Fibroblast of lung (primary cell): ENCODE results near the gene RAET1E. TPM values are rescaled to one million over a fixed set of nuclear protein-coding genes. Genes with fewer than 3 reads are reported as not detected.

Experiments used
- DNase-seq, 2 donors: peaks; one replicate each; pipeline versions ENCODE4 v3.0.0 to v3.0.0-alpha.2; 2010; ENCODE audit warnings: low read depth in 2 of 2
- H2AFZ ChIP-seq: 2 replicates; pipeline ENCODE4 v1.5.1; 2012; ENCODE audit warnings: low read length, control low read depth, inconsistent platforms
- H3K27ac ChIP-seq: 2 replicates; pipeline ENCODE4 v1.5.1; 2011; ENCODE audit warnings: low read length, control low read depth; ENCODE audit not compliant: insufficient read depth
- H3K27me3 ChIP-seq: 2 replicates; pipeline ENCODE4 v1.5.1; 2011; ENCODE audit warnings: mild to moderate bottlenecking, low read length; ENCODE audit not compliant: control insufficient read depth, insufficient read depth
- H3K36me3 ChIP-seq: 2 replicates; pipeline ENCODE4 v1.5.1; 2011; ENCODE audit warnings: low read length; ENCODE audit not compliant: control insufficient read depth, insufficient read depth
- H3K4me1 ChIP-seq: 2 replicates; pipeline ENCODE4 v1.5.1; 2011; ENCODE audit warnings: low read length; ENCODE audit not compliant: control insufficient read depth, insufficient read depth; ENCODE audit errors: extremely low read depth
- H3K4me2 ChIP-seq: 2 replicates; pipeline ENCODE4 v1.5.1; 2011; ENCODE audit warnings: low read length, control low read depth; ENCODE audit not compliant: insufficient read depth; ENCODE audit errors: extremely low read depth
- H3K4me3 ChIP-seq, 4 experiments: fragments of 200-600 bp in 1 of 4; sonication (generic) in 1 of 4; replicated peaks in 1 of 4; 2 replicates each; pipeline ENCODE4 v1.5.1; 2011 to 2016; ENCODE audit warnings: low read length in 4 of 4, low read depth in 3 of 4, mild to moderate bottlenecking in 3 of 4, control low read depth in 2 of 4, inconsistent platforms in 1 of 4, mixed read lengths in 1 of 4; ENCODE audit not compliant: insufficient read depth in 1 of 4; ENCODE audit errors: control extremely low read depth in 1 of 4
- H3K79me2 ChIP-seq: 2 replicates; pipeline ENCODE4 v1.5.1; 2012; ENCODE audit warnings: mild to moderate bottlenecking, low read length, inconsistent platforms; ENCODE audit not compliant: control insufficient read depth, insufficient read depth
- H3K9ac ChIP-seq: 2 replicates; pipeline ENCODE4 v1.5.1; 2011; ENCODE audit warnings: mild to moderate bottlenecking, low read length, control low read depth; ENCODE audit not compliant: insufficient read depth
- H3K9me3 ChIP-seq: 2 replicates; pipeline ENCODE4 v1.5.1; 2012; ENCODE audit warnings: low read depth, low read length; ENCODE audit not compliant: control insufficient read depth, insufficient read depth
- H4K20me1 ChIP-seq: 2 replicates; pipeline ENCODE4 v1.5.1; 2011; ENCODE audit warnings: low read length; ENCODE audit not compliant: control insufficient read depth, insufficient read depth; ENCODE audit errors: extremely low read depth
- CTCF ChIP-seq, 2 donors: IDR thresholded peaks in 1 of 2; conservative IDR thresholded peaks in 1 of 2; 1 replicate in 1 of 2; 2 replicates in 1 of 2; pipeline ENCODE4 v1.5.1; 2011 to 2012; ENCODE audit warnings: low read length in 2 of 2, control low read depth in 1 of 2, inconsistent platforms in 1 of 2, low read depth in 1 of 2, mild to moderate bottlenecking in 1 of 2
- EZH2 ChIP-seq: IDR thresholded peaks from 2 replicates; pipeline ENCODE4 v1.5.1; 2012; ENCODE audit warnings: low read length, control low read depth, mild to moderate bottlenecking; ENCODE audit errors: missing control alignments
- polyA plus RNA-seq, 2 donors: library from polyadenylated mRNA; depleted of rRNA in 1 of 2; stranded (reverse) in 1 of 2; unstranded in 1 of 2; fragments of >200 nt; gene quantifications; 2 replicates each; pipeline ENCODE4 v1.2.1, GENCODE V29; 2011 to 2012; ENCODE audit warnings: missing spikeins in 1 of 2
- total RNA-seq: library from RNA; depleted of rRNA; stranded (reverse); fragments of >200 nt; gene quantifications from 2 replicates; pipeline ENCODE4 v1.2.1, GENCODE V29; 2014

RAET1E gene
- total and polyA plus RNA-seq, 2 donors (not counting 1 experiment from before 2014, with no cell fraction given), result 0.12 to 1.5 TPM

GRCh38 chr6:149906405-149906804, 8.5 kb upstream of the RAET1E start:
- no peak overlapping the region for H3K4me2 ChIP-seq
- no peaks in the 10 kb centered on the region for H3K4me1 ChIP-seq
- H3K9me3 ChIP-seq, result no peaks in the 10 kb centered on the region
- no peak overlapping the region for H2AFZ ChIP-seq
- H3K9ac ChIP-seq, result no peak overlapping the region
- DNase-seq, result no peak
- H3K27ac ChIP-seq, result no peak overlapping the region
- no peaks in the 10 kb centered on the region for H4K20me1 ChIP-seq
- no peaks in the 10 kb centered on the region for H3K36me3 ChIP-seq
- TF ChIP-seq EZH2, result no peak
- TF ChIP-seq CTCF (conservative IDR thresholded peaks at IDR 0.05 in 1 of 2, IDR thresholded peaks at IDR 0.05 in 1 of 2; ENCODE audit: low read depth in 1 of 2, low read length in 2 of 2), result no peak
- no peak overlapping the region for H3K4me3 ChIP-seq
- no peaks in the 10 kb centered on the region for H3K79me2 ChIP-seq
- H3K27me3 ChIP-seq, result no peaks in the 10 kb centered on the region

GRCh38 chr6:149905911-149906371, 8.0 kb upstream of the RAET1E start:
- Histone ChIP-seq H3K9me3 (no peaks in the 10 kb centered on the region), H3K4me2 (no peak overlapping the region), H3K9ac (no peak overlapping the region), H3K36me3 (no peaks in the 10 kb centered on the region), H3K4me1 (no peaks in the 10 kb centered on the region), H2AFZ (no peak overlapping the region), H3K27me3 (no peaks in the 10 kb centered on the region), H4K20me1 (no peaks in the 10 kb centered on the region), H3K79me2 (no peaks in the 10 kb centered on the region), H3K27ac (no peak overlapping the region), H3K4me3 (no peak overlapping the region)
- no peak for DNase-seq
- no peak for TF ChIP-seq CTCF (conservative IDR thresholded peaks at IDR 0.05 in 1 of 2, IDR thresholded peaks at IDR 0.05 in 1 of 2; ENCODE audit: low read depth in 1 of 2, low read length in 2 of 2)
- TF ChIP-seq EZH2, result no peak

- no peak for DNase-seq
- Histone ChIP-seq H3K27me3 (no peaks in the 10 kb centered on the region), H3K4me3 (no peak overlapping the region), H3K9ac (no peak overlapping the region), H3K4me2 (no peak overlapping the region), H3K4me1 (no peaks in the 10 kb centered on the region), H2AFZ (no peak overlapping the region), H3K36me3 (no peaks in the 10 kb centered on the region), H3K9me3 (no peaks in the 10 kb centered on the region), H4K20me1 (no peaks in the 10 kb centered on the region), H3K79me2 (no peaks in the 10 kb centered on the region), H3K27ac (no peak overlapping the region)
- TF ChIP-seq CTCF (conservative IDR thresholded peaks at IDR 0.05 in 1 of 2, IDR thresholded peaks at IDR 0.05 in 1 of 2; ENCODE audit: low read depth in 1 of 2, low read length in 2 of 2) (no peak), EZH2 (no peak)
Observed at GRCh38 chr6:149905371-149905910, 7.5 kb upstream of the RAET1E start.
